GM13976 (cell line): ENCODE data around the gene PCBP3.

Experiments used
- DNase-seq: peaks from one replicate; pipeline ENCODE4 v3.0.0; 2012; ENCODE audit warnings: low spot score
- in situ Hi-C: fragments of 300-500 bp; cut with MboI; formaldehyde crosslinking; loops from one replicate; pipeline ENCODE4 v1.12.0; 2022; ENCODE audit warnings: low sequenced_read_pairs, mixed read lengths, inconsistent platforms; ENCODE audit not compliant: unreplicated experiment
- TF ChIP-seq, protein P1 (sequence below): IDR thresholded peaks from 2 replicates; pipeline ENCODE4 v1.5.1; 2012; ENCODE audit warnings: borderline replicate concordance, mild to moderate bottlenecking; ENCODE audit not compliant: insufficient read depth; ENCODE audit errors: extremely low read depth, missing control alignments, control extremely low read depth

PCBP3 gene

DNA sequence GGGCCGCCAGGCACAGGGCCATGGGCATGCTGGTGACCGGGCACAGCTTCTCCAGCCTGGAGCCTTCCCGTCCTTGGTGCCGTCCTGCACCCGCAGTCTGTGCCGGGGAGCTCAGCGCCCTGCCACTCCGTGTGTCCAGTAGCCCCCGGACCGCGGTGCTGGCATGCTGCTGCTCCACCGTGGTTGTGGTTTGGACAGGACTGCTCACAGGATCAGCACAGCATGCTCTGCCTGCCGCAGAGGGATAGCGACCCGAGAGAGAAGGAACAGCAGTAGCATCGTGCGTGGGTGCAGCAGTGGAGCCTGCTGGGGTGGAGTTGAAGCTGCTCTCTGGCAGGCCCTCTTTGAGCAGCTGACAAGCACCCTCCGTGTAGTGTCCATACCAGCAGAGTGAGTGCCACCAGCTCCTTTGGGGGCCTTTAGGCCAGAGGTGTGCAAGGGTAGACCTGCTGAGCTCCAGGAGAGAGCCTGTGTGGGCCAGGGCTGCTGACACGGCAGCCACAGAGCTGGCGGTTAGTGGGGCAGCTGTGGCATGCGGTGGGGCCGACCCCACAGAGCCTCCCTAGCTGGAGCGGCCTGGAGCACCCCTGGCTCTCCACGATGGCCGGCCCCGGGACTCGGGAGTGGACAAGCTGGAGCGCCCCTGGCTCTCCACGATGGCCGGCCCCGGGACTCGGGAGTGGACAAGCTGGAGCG is 6.4 kb upstream of the PCBP3 start:
- in situ Hi-C loops = no loop called here
- peak; percentile 27 for DNase-seq
- TF ChIP-seq, protein P1, sequence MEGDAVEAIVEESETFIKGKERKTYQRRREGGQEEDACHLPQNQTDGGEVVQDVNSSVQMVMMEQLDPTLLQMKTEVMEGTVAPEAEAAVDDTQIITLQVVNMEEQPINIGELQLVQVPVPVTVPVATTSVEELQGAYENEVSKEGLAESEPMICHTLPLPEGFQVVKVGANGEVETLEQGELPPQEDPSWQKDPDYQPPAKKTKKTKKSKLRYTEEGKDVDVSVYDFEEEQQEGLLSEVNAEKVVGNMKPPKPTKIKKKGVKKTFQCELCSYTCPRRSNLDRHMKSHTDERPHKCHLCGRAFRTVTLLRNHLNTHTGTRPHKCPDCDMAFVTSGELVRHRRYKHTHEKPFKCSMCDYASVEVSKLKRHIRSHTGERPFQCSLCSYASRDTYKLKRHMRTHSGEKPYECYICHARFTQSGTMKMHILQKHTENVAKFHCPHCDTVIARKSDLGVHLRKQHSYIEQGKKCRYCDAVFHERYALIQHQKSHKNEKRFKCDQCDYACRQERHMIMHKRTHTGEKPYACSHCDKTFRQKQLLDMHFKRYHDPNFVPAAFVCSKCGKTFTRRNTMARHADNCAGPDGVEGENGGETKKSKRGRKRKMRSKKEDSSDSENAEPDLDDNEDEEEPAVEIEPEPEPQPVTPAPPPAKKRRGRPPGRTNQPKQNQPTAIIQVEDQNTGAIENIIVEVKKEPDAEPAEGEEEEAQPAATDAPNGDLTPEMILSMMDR = no peak

DNA sequence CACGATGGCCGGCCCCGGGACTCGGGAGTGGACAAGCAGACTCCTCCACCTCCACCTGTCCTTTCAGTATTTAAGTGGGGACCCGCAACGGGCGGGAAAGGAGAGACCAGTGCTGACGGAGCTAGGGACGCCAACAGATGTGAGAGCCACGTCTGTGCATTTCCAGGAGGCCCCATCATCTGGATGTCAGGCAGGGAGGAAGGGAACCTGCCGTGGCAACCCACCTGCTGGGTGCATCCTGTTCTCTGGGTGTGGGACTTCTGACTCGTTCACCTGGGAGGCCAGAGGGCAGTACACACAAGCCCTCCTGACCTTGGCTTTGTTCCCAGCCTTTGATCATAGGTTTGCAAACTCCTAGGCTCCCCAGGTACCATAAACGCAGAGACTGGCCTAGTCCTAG is 5.6 kb upstream of the PCBP3 start:
- in situ Hi-C loops = no loop called here
- TF ChIP-seq, protein P1 = no peak
- peak; percentile 26 for DNase-seq

DNA sequence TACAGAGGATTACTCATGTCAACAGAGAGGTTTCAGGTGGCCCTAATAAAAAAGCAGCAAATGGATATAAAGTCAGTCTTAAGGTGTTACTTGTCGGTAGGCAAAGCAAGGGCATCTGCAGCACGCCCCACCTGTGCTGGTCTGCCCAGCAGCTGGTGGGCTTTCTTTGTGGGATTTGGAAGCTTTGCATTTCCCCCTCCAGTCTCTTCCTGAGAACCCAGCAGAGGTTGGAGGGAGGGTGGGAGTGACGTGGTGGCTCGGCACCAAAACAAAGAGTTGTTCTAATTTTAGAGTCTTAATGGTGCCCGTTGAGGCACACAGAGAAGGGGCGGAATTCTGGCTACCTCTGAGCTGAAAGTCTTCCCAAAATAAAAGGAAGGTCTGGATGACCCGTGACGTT is 4.8 kb upstream of the PCBP3 start:
- TF ChIP-seq, protein P1 = no peak
- DNase-seq = no peak
- in situ Hi-C loops = no loop called here

DNA sequence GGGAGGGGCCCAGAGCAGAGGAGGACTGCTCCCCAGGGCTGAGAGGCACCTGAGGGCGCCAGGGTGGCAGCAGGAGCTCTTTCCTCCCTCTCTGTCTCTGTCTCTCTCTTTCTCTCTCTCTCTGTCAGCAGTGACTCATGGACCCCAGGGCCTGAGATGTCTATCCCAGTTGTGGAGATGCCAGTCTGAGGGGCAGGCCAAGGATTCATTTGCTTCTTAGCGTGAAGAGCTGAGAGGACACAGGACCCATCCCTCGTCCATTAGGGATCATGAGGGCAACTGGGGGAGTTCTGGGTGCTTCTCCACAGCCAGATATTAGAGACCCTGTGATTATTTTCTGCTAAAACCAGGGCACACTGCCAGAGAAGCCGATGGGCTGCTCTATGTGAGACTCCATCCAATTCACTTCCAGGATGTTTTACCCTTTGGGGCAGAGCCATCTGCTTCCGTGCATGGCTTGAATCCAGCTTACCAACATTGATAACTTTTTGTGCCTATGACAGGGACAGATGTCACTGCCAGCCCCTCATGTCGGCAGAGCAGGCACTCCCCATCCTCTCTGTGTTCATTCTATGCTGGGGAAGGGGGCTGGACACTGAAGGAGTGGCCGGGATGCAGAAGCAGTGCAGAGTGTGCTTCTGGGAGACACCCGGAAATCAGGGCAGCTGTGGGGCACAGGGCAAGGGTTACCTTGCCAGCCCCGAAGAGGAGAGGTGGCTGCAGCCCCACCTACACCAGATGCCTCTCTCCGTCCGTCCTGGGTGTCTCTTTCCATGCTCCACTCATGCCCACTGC is 4.1 kb upstream of the PCBP3 start:
- TF ChIP-seq, protein P1 = no peak
- in situ Hi-C loops = no loop called here
- peak; percentile 22 for DNase-seq

DNA sequence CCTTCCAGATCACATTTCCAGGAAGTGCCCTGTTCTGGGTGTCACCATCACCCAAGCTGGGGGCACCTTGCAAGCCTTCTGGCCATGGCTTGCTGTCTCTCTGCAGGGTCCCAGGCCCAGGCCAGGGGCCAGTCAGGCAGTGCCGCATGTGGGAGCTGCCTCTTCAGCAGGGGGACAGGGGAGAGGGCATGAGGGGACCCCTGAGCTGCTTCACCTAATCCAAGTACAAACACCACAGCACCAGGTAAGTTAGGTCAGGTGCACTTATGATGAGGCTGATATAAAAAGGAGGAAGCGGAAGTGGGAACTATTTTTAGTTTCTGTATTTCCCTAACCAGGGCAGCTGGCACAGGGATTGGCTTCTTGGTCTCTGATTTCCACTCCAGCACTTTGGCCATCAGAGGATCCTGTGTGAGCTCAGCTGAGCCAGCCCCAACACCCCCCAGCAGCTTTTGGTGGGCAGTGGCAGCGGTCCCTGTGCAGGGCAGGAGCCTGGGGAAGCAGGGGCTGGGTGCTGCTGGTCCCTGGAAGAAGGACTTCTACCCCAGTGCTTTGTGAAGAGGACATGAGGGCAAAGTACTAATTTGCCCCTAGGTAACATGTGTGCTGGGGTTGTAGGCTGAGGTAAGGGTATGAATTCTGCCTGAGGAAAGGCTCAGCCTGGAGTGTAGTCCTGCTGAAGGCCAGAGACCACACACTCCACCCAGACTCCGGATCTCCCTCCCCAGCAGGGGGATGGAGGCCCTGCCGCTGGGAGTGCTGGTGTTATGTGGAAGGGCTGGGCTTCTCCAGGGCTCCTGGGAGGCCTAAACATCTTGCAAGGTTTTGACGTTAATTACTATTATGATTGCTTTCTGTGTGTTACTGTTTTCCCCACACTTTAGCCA is 3.3 kb upstream of the PCBP3 start:
- TF ChIP-seq, protein P1 = no peak
- peak; percentile 31 for DNase-seq
- in situ Hi-C loops = no loop called here

DNA sequence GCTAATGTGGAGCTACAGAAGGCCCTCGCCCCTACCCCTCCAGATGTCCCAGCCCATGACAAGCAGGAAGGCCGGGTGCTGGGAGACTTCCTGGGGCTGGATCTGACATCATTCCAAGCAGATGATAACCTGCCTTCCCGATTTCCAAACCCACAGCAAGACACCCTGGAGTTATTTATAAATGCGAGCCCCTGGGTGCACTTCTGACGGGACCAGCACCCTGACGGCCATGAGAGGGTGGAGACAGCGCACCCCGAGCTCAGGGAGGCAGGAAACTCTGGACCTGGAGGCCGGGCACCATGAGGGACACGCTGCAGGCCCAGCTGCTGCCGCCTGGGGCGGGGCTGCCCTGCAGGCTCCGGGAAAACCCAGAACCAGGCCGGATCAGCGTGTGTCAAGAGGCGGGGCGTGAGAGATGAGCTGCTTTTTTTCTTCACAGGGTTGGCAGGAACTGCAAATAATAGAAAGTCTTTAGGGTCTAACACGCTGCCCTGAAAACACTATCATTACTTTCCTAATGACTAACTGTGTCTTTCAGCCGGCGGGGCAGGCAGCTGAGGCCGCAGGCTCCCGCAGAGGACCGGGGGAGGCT is 2.5 kb upstream of the PCBP3 start:
- in situ Hi-C loops = no loop called here
- TF ChIP-seq, protein P1 = no peak
- peak; percentile 59 for DNase-seq
